Naive B cell (primary cell): ENCODE results near the gene ZNF277. TPM values are rescaled to one million over a fixed set of nuclear protein-coding genes. Genes with fewer than 3 reads are reported as not detected.

Experiments used
- ATAC-seq, 2 donors: fragments of 150-1000 bp; cut with Tn5 transposase; 2 replicates each; pipeline ENCODE4 v1.10.0; 2021; ENCODE audit warnings: low read depth in 2 of 2, mild to moderate bottlenecking in 2 of 2, moderate library complexity in 2 of 2
- DNase-seq: peaks from one replicate; pipeline ENCODE4 v3.0.0; 2022
- H3K27ac Mint-ChIP-seq, 6 donors: one replicate each; pipeline ENCODE4 v1.8.0; 2020 to 2022; ENCODE audit warnings: mild to moderate bottlenecking in 6 of 6, mixed read lengths in 6 of 6, moderate library complexity in 5 of 6, inconsistent platforms in 2 of 6
- H3K27me3 Mint-ChIP-seq, 3 donors: one replicate each; pipeline ENCODE4 v1.8.0; 2021 to 2022; ENCODE audit warnings: mixed read lengths in 3 of 3, mild to moderate bottlenecking in 1 of 3
- H3K36me3 Mint-ChIP-seq, 2 donors: one replicate each; pipeline ENCODE4 v1.8.0; 2020 to 2022; ENCODE audit warnings: mixed read lengths in 2 of 2, inconsistent platforms in 1 of 2, mild to moderate bottlenecking in 1 of 2
- H3K4me1 Mint-ChIP-seq, 3 donors: one replicate each; pipeline ENCODE4 v1.8.0; 2020 to 2022; ENCODE audit warnings: mixed read lengths in 3 of 3, inconsistent platforms in 1 of 3, mild to moderate bottlenecking in 1 of 3, moderate library complexity in 1 of 3
- H3K4me3 Mint-ChIP-seq, 8 donors: one replicate each; pipeline ENCODE4 v1.8.0; 2020 to 2022; ENCODE audit warnings: mild to moderate bottlenecking in 8 of 8, mixed read lengths in 8 of 8, moderate library complexity in 8 of 8, inconsistent platforms in 2 of 8
- H3K9me3 Mint-ChIP-seq, 7 donors: one replicate each; pipeline ENCODE4 v1.8.0; 2020 to 2022; ENCODE audit warnings: mixed read lengths in 7 of 7, mild to moderate bottlenecking in 5 of 7, inconsistent platforms in 2 of 7, moderate library complexity in 1 of 7
- polyA plus RNA-seq, 6 donors: library from polyadenylated mRNA; unstranded; fragments of 300-500 nt; fragmentation: Illumina TruSeq; gene quantifications; one replicate each; pipeline ENCODE4 v1.2.3, GENCODE V29; 2021; ENCODE audit warnings: low read depth in 6 of 6

Gene ZNF277
- polyA plus RNA-seq, 6 donors from 2014 or later: 13.6 to 23.8 (median 20.6) TPM

DNA sequence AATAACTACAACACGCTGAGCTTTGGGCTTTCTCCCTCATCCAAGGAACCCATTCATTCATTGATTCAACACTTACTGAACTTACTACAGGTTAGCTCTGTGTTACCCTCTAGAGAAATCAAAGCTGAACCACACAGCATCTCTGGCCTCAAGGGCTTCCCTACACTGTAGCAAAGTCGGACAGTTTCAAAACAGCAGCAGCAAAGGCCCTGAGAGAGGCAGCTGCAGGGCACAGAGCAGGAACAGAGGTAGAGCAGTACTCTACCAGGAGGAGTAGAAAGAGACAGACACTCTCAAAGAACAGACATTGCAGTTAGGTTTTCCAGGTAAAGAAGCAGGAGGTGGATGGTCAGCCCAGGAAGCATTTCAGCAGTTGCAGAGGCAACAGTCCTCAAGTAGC is 16.4 kb upstream of the ZNF277 start:
- ATAC-seq (no peak), DNase-seq (no peak)
- peak overlapping the region in 2 of 6 donors; percentile 3 to 36 for H3K27ac Mint-ChIP-seq
- peaks cover 21 to 37% (median 26%) of the 10 kb centered on the region in 3 donors for H3K27me3 Mint-ChIP-seq
- H3K9me3 Mint-ChIP-seq: peaks cover 3 to 7% (median 4%) of the 10 kb centered on the region in 7 donors
- H3K4me1 Mint-ChIP-seq: no peaks in the 10 kb centered on the region
- no peak overlapping the region for H3K4me3 Mint-ChIP-seq
- no peaks in the 10 kb centered on the region for H3K36me3 Mint-ChIP-seq

DNA sequence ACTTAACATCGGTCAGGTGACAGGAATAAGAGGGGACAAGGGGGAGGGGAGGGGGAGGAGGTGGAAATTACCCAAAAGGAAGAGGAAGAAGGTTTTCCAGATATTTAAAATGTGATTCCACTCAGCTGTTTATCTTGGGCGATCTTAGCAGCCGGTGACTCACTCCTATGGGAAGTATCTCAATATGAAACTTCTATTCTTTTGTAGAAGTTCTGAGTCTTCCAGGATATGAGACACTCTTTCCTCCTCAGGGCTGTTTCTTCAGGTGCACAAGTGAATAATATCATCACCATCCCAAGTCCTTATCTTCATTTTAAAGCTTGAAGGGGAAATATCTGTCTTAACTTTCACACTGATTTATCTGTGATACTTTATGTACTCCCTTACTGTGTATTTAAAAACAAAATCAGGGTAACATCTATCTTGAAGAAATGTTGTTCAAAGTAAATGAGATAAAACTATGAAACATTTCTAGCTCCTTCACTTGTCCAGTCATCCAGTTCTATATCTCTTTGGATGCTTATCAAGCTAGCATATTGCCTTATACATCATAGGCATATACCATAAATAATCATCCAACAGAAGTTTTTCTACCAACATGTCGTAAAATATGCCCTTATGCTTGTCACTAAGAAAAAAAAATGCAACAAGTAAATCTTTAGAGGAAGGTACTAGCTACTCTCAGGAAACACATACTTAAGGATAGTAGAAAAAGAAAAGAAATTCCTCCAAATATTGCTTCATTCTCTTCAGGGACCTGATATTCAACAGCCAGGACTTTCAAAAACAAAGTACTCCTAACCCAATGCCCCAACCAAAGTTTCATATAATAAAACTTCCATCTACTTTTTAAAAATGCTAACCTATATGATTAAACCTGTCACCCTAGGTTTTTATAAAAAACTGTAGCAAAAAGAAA is 14.0 kb upstream of the ZNF277 start:
- no peaks in the 10 kb centered on the region for H3K4me1 Mint-ChIP-seq
- no peak overlapping the region for H3K4me3 Mint-ChIP-seq
- no peak overlapping the region for H3K27ac Mint-ChIP-seq
- peaks cover 3 to 7% (median 4%) of the 10 kb centered on the region in 7 donors for H3K9me3 Mint-ChIP-seq
- ATAC-seq (no peak), DNase-seq (no peak)
- H3K36me3 Mint-ChIP-seq: no peaks in the 10 kb centered on the region
- peaks cover 33 to 50% (median 37%) of the 10 kb centered on the region in 3 donors for H3K27me3 Mint-ChIP-seq

DNA sequence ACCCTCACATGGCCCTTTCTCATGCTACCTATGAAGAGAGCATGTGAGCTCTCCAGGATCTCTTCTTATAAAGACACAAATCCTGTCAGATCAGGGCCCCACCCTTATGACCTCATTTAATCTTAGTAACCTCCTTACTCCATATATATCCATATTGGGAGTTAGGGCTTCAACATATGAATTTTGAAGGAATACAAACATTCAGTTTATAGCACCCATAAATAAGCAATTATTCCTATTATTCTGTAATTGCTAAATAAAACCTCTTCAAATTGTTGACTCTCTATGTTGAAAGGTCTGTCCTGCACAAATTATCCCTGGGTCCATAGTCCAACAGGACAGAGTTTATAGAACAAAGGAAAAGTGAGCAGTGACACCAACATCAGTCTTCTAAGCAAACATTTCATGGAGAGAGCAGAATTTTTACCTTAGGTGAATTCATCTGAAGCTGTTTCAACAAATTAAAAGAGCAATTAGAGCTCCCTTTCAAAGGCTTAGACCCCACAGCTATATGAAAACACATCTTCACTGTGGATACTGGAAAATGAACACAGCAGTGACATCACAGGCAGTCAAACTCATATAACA is 12.5 kb upstream of the ZNF277 start:
- Mint-ChIP-seq H3K9me3 (peaks cover 3 to 7% (median 4%) of the 10 kb centered on the region in 7 donors), H3K4me1 (no peaks in the 10 kb centered on the region), H3K27ac (peak overlapping the region in 2 of 6 donors; percentile 10 to 21), H3K4me3 (no peak overlapping the region), H3K36me3 (no peaks in the 10 kb centered on the region), H3K27me3 (peaks cover 36 to 63% (median 44%) of the 10 kb centered on the region in 3 donors)
- no peak for DNase-seq
- ATAC-seq: no peak

DNA sequence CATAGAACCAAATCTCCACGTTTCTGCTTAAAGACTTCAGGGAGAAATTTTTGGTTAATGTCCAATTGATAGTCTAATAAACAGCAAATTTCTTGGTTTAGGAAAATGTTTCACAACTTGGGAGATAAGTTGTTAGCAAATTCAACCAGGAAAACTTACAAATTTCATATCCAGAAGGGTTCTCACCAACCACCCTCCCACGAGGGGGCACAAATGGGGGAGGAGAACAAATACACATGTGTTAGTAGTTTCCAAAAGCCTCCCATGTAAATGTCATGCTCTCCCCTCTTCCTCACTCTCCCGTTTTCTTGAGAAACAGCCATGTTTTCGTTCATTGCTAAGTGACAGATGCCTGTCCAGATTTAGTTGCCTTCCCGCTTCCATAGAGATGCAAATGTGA is 10.8 kb upstream of the ZNF277 start:
- H3K27me3 Mint-ChIP-seq: peaks cover 41 to 63% (median 42%) of the 10 kb centered on the region in 3 donors
- H3K4me3 Mint-ChIP-seq: no peak overlapping the region
- ATAC-seq: no peak

DNA sequence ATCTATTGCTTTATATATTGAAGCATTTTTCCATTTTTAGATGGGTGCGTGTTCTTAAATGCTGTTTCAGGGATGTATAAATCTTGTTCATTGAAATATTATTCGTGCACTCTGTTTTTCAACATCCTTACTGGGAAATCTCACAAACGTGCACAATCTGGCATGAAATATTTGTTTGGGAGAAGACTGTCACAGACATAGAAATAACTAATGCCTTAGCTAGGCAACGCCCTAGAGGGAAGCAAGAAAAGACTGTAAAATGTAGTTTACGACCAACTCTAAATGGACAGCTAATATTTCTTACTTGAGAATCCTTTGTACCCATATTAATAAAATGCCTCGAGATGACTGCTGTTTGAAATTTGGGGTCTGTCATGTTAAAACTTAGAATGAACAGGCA is 9.2 kb upstream of the ZNF277 start:
- DNase-seq (no peak), ATAC-seq (no peak)
- Mint-ChIP-seq H3K4me3 (no peak overlapping the region), H3K27ac (no peak overlapping the region), H3K36me3 (no peaks in the 10 kb centered on the region), H3K9me3 (peaks cover 3 to 7% (median 5%) of the 10 kb centered on the region in 7 donors), H3K27me3 (peaks cover 48 to 71% (median 54%) of the 10 kb centered on the region in 3 donors), H3K4me1 (no peaks in the 10 kb centered on the region)

More for the DNA sequence above, 10.8 kb upstream of the ZNF277 start:
- DNase-seq: no peak
- Mint-ChIP-seq H3K36me3 (no peaks in the 10 kb centered on the region), H3K9me3 (peaks cover 3 to 7% (median 4%) of the 10 kb centered on the region in 7 donors), H3K27ac (no peak overlapping the region), H3K4me1 (no peaks in the 10 kb centered on the region)

DNA sequence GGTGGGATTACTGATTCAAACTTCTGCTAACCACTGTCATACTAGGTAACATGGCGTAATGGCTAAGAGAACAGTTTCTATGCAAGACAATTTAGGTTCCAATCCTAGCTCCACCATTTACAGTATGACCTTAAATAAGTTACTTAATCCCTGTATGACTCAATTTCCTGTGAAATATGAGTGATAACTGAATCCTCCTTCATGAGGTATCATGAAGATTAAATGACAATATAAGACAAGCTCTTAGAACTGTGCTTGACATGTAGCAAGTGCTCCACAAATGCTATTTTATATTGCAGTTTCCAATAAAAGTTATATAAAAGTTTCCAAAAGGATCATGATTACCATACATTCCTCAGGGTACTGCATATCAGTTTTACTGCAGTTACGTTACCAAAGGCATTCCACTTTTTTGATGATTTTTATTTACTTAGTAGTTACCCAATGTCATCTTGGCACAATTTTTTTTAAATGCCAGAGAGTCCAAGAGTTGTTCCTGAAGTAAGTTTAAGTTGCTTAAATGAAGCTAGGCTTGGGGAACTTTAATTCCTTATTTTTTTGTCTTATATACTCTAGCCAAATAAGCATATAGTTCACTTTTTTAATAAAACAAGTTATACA is 7.3 kb upstream of the ZNF277 start:
- Mint-ChIP-seq H3K4me1 (peaks cover 4 to 10% (median 5%) of the 10 kb centered on the region in 3 donors), H3K27ac (no peak overlapping the region), H3K36me3 (no peaks in the 10 kb centered on the region), H3K9me3 (peaks cover 0 to 3% (median 0%) of the 10 kb centered on the region in 7 donors), H3K27me3 (peaks cover 51 to 72% (median 57%) of the 10 kb centered on the region in 3 donors), H3K4me3 (no peak overlapping the region)
- no peak for DNase-seq
- no peak for ATAC-seq

DNA sequence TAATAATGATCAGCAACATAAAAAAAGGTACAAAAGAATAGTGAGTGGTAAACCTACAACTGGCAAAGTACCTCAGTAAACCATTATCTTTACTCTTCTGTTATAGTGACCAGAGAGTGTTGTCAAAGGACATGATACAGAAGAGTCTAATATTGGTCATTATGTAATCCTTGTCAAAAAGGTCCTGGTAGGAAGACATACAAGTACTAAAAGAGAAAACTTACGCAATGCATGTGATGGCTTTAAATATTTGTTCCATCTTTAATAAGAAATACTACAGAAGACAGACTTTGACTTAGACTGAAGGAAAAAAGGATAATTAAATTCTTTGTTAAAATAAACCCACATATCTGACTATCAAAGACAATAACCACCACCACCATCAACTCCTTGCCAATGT is 6.8 kb upstream of the ZNF277 start:
- DNase-seq: no peak
- peaks cover 9 to 15% (median 10%) of the 10 kb centered on the region in 3 donors for H3K4me1 Mint-ChIP-seq
- no peaks in the 10 kb centered on the region for H3K36me3 Mint-ChIP-seq
- H3K27ac Mint-ChIP-seq: no peak overlapping the region
- peaks cover 54 to 77% (median 59%) of the 10 kb centered on the region in 3 donors for H3K27me3 Mint-ChIP-seq
- ATAC-seq: no peak
- H3K4me3 Mint-ChIP-seq: no peak overlapping the region
- peaks cover 0 to 3% (median 0%) of the 10 kb centered on the region in 7 donors for H3K9me3 Mint-ChIP-seq

DNA sequence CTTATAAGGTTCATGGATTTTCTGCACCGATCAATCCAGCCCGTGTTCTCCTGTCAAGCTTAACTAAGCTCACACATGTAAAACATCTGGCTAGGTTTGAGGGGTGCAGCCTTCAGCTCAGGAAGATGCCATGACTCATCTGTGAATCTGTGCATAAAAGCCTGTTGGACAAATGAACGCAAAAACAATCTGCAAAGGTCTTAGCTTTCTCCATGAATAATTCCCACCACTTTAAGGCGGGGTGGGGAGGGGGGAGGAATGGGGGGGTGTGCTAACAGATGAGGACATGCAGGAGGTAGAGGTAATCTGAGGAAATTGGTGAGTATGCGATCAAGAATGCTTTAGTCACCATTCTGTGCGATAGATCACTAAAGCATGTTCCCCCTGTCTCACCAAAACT is 5.1 kb upstream of the ZNF277 start:
- DNase-seq (no peak), ATAC-seq (no peak)
- Mint-ChIP-seq H3K36me3 (no peaks in the 10 kb centered on the region), H3K4me1 (peaks cover 18 to 26% (median 19%) of the 10 kb centered on the region in 3 donors), H3K27me3 (peaks cover 52 to 76% (median 62%) of the 10 kb centered on the region in 3 donors), H3K4me3 (peak overlapping the region in 1 of 8 donors; percentile 36), H3K27ac (no peak overlapping the region), H3K9me3 (peaks cover 0 to 3% (median 0%) of the 10 kb centered on the region in 7 donors)

DNA sequence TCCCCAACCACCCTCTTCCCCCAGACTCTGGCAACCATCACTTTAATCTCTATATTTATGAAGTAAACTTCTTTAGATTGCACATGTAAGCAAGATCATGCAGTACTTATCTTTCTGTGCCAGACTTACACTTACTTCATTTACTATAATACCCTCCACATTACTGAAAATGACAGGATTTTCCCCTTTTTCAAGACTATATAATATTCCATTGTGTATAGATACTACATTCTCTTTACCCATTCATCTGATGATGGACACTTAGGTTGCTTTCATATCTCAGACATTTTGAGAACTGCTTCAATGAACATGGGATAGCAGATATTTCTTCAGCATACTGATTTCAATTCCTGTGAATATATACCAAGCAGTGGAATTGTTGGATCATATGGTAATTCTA is 4.7 kb upstream of the ZNF277 start:
- Mint-ChIP-seq H3K27ac (no peak overlapping the region), H3K4me3 (peak overlapping the region in 1 of 8 donors; percentile 36), H3K36me3 (no peaks in the 10 kb centered on the region), H3K27me3 (peaks cover 51 to 75% (median 58%) of the 10 kb centered on the region in 3 donors), H3K9me3 (peaks cover 0 to 3% (median 0%) of the 10 kb centered on the region in 7 donors), H3K4me1 (peaks cover 21 to 31% (median 23%) of the 10 kb centered on the region in 3 donors)
- ATAC-seq (no peak), DNase-seq (no peak)

DNA sequence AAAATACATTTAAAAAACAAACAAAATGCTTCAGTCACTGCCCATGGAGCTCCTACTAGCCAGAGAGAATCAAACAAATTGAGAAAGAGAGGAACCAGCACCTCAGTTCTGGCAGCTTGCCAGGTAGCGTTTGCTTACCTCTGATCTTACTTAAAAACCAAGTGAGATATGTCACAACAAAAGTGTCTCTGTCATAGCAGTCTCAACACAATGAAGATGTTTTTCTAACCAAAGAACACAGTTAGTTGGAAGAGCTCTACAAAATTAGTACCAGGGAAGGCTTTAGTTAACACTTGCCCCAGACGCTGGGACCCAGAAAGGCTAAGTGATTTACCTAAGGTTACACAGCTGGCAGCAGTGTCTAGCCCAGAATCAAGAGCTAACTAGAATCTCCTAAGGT is 3.7 kb upstream of the ZNF277 start:
- peaks cover 0 to 3% (median 0%) of the 10 kb centered on the region in 7 donors for H3K9me3 Mint-ChIP-seq
- no peak overlapping the region for H3K27ac Mint-ChIP-seq
- peak; percentile 32 for DNase-seq
- H3K4me1 Mint-ChIP-seq: peaks cover 26 to 35% (median 33%) of the 10 kb centered on the region in 3 donors
- no peak for ATAC-seq
- peak overlapping the region in 2 of 8 donors; percentile 0 to 35 for H3K4me3 Mint-ChIP-seq
- H3K36me3 Mint-ChIP-seq: no peaks in the 10 kb centered on the region
- peaks cover 42 to 69% (median 56%) of the 10 kb centered on the region in 3 donors for H3K27me3 Mint-ChIP-seq

DNA sequence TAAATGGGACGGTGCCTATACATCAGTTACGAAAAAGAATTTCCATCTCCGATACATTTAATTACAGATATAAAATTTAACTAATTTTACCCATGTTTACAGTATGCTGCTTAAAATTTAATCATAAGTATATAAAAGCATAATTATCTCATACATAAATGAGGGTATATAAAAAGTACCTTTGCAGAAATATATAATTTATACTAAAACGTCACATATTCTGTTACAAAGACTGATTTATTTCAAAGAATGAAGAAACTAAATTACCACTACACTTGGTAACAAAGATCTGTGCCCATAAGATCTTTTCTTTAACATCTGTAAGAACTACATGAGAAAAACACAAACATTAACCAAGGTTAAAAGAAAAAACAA is 3.1 kb upstream of the ZNF277 start:
- Mint-ChIP-seq H3K4me1 (peaks cover 26 to 36% (median 35%) of the 10 kb centered on the region in 3 donors), H3K27ac (no peak overlapping the region), H3K36me3 (no peaks in the 10 kb centered on the region), H3K9me3 (peaks cover 0 to 3% (median 0%) of the 10 kb centered on the region in 7 donors), H3K27me3 (peaks cover 38 to 64% (median 52%) of the 10 kb centered on the region in 3 donors), H3K4me3 (peak overlapping the region in 3 of 8 donors; percentile 4 to 98 (median 17))
- ATAC-seq (no peak), DNase-seq (no peak)

DNA sequence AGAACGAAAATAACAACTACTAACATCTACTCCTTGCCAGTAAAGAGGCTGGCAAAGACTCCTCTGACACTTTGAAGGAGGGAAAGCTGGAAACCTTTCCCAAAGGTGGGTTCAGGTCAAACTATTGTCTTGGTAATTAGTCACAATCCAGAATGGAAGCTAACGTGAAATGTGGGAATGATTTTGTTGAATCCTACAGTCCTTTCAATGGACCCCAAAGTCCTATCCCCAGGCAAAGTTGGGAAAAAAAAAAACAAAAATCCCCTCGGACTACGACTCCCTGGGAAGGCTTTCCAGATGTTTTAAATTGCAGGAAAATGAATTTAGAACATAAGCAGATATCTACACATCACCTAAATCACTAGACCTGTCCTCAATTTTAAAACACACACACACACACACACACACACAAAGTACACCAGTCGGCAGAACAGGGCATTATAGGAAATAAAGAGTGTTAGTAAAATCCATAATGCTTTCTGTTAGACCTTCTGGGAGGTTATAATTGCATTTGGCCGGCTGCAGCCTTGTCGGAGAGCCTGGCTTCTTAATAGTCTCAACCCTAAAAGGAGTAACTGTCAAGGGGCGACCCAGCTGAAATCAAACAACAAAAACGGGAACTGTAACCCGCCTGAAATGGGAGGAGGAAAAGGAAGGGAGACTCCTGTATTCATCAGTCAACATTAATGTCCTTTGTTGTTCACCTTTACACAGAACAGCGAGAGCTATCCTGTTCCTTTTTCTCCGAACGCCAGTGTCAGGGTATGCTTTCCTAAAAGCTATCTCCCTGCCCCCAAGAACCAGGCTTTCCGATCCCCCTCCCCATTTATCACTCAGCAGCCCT is 1.8 kb upstream of the ZNF277 start:
- Mint-ChIP-seq H3K4me3 (peak overlapping the region; percentile 94 to 98 (median 98)), H3K27ac (peak overlapping the region in 4 of 6 donors; percentile 41 to 92 (median 51)), H3K27me3 (peaks cover 36 to 57% (median 46%) of the 10 kb centered on the region in 3 donors), H3K9me3 (peaks cover 0 to 3% (median 0%) of the 10 kb centered on the region in 7 donors), H3K4me1 (peaks cover 26 to 36% (median 35%) of the 10 kb centered on the region in 3 donors), H3K36me3 (no peaks in the 10 kb centered on the region)
- no peak for ATAC-seq
- DNase-seq: peak; percentile 21
